Sigmoid colon (tissue), 4 donors: ENCODE results near the gene SYTL2.

ENCODE experiments used
- CTCF ChIP-seq, 4 experiments: fragments of 450-650 bp in 3 of 4; fragments of 200-600 bp in 1 of 4; IDR thresholded peaks; one replicate each; pipeline ENCODE4 v1.5.1; 2016 to 2019; ENCODE audit warnings: antibody characterized with exemption in 4 of 4, mild to moderate bottlenecking in 3 of 4, moderate library complexity in 2 of 4
- EP300 ChIP-seq, 4 donors: sonication (generic); formaldehyde crosslinking; IDR thresholded peaks; one replicate each; pipeline ENCODE4 v1.6.1; 2017; ENCODE audit warnings: antibody characterized with exemption in 4 of 4
- POLR2AphosphoS5 ChIP-seq, 4 donors: sonication (generic); formaldehyde crosslinking; IDR thresholded peaks; one replicate each; pipeline ENCODE4 v1.6.1; 2017; ENCODE audit warnings: antibody characterized with exemption in 4 of 4

GRCh38 chr11:85847436-85847835, 36.5 kb upstream of the SYTL2 start:
- no peak for TF ChIP-seq CTCF (IDR thresholded peaks at IDR 0.05)
- TF ChIP-seq POLR2AphosphoS5 (IDR thresholded peaks at IDR 0.05): no peak
- TF ChIP-seq EP300 (IDR thresholded peaks at IDR 0.05): no peak
